Loucy (cell line): ENCODE data around the gene DHDH.

ENCODE experiments used
- H2AFZ ChIP-seq: fragments of 200-600 bp; sonication (generic); 2 replicates; pipeline ENCODE4 v1.6.0; 2016; ENCODE audit warnings: antibody characterized with exemption, mild to moderate bottlenecking, low read length, moderate library complexity
- H3F3A ChIP-seq: fragments of 200-600 bp; 2 replicates; pipeline ENCODE4 v1.6.0; 2016; ENCODE audit warnings: antibody characterized with exemption, low read depth, mild to moderate bottlenecking
- H3K27me3 ChIP-seq: fragments of 200-600 bp; sonication (generic); 2 replicates; pipeline ENCODE4 v1.6.1; 2014; ENCODE audit warnings: low read length, mild to moderate bottlenecking; ENCODE audit not compliant: insufficient read depth, poor library complexity, severe bottlenecking
- H3K36me3 ChIP-seq: fragments of 200-600 bp; sonication (generic); 2 replicates; pipeline ENCODE4 v1.6.1; 2016; ENCODE audit warnings: low read length; ENCODE audit not compliant: insufficient read depth
- H3K4me1 ChIP-seq: fragments of 200-600 bp; sonication (generic); 2 replicates; pipeline ENCODE4 v1.5.1; 2014; ENCODE audit warnings: low read length, mild to moderate bottlenecking; ENCODE audit not compliant: insufficient read depth, poor library complexity, severe bottlenecking
- H3K4me2 ChIP-seq: fragments of 200-600 bp; sonication (generic); 2 replicates; pipeline ENCODE4 v1.6.0; 2014; ENCODE audit warnings: antibody characterized with exemption, low read length, low read depth, mild to moderate bottlenecking; ENCODE audit not compliant: poor library complexity, severe bottlenecking
- H3K4me3 ChIP-seq: fragments of 200-600 bp; sonication (generic); 2 replicates; pipeline ENCODE4 v1.5.1; 2014; ENCODE audit warnings: low read length, mild to moderate bottlenecking, mixed read lengths; ENCODE audit not compliant: poor library complexity, severe bottlenecking
- H3K79me2 ChIP-seq: fragments of 200-600 bp; sonication (generic); 2 replicates; pipeline ENCODE4 v1.6.1; 2014; ENCODE audit warnings: low read length; ENCODE audit not compliant: insufficient read depth
- H3K9ac ChIP-seq: fragments of 200-600 bp; sonication (generic); 2 replicates; pipeline ENCODE4 v1.6.0; 2014; ENCODE audit warnings: mild to moderate bottlenecking, low read depth, low read length, moderate library complexity; ENCODE audit not compliant: poor library complexity, severe bottlenecking
- H3K9me2 ChIP-seq: fragments of 200-600 bp; sonication (generic); replicated peaks from 2 replicates; pipeline ENCODE4 v1.6.1; 2016; ENCODE audit warnings: low read depth, low read length, mixed read lengths
- H3K9me3 ChIP-seq: fragments of 200-600 bp; sonication (generic); 2 replicates; pipeline ENCODE4 v1.6.1; 2014; ENCODE audit warnings: mild to moderate bottlenecking, antibody characterized with exemption, low read length, low read depth; ENCODE audit not compliant: insufficient read depth
- H4K20me1 ChIP-seq: fragments of 200-600 bp; sonication (generic); 2 replicates; pipeline ENCODE4 v1.6.0; 2014; ENCODE audit warnings: antibody characterized with exemption, low read length, mild to moderate bottlenecking; ENCODE audit not compliant: insufficient read depth, poor library complexity, severe bottlenecking
- CTCF ChIP-seq: fragments of 200-600 bp; sonication (generic); conservative IDR thresholded peaks from 2 replicates; pipeline ENCODE4 v1.5.1; 2014; ENCODE audit warnings: mild to moderate bottlenecking, antibody characterized with exemption, low read length
- EZH2phosphoT487 ChIP-seq: fragments of 200-600 bp; IDR thresholded peaks from 2 replicates; pipeline ENCODE4 v1.6.1; 2018; ENCODE audit warnings: antibody characterized with exemption, mild to moderate bottlenecking, moderate library complexity, borderline replicate concordance

DHDH gene

DNA sequence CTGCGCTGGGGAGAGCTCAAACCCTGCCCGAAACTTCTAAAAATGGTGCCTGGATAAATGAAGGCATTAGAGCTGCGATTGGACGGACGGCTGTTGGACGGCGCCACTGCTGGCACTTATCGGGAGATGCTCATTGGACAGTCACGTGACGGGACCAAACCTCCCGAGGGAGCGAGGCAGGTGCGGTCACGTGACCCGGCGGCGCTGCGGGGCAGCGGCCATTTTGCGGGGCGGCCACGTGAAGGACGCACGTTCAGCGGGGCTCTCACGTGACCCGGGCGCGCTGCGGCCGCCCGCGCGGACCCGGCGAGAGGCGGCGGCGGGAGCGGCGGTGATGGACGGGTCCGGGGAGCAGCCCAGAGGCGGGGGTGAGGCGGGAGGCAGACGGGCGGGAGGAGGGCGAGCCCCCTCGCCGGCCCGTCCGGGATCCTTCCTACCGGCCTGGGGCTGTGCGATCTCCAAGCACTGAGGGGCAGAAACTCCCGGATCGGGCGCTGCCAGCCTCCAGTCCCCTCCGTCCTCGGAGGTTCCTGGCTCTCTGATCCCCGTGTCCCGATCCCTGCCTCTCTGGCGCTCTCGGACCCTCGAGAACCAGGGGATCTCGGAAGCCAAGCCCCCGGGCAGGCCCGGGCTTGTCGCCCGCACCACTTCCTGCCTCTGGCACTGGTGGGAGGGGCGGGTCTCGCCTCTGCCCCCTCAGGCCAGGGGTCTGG is 21.3 kb downstream of the DHDH start, which contains the start of gene BAX:
Gene BAX, plus strand, starts transcription at position 281 of the 713 bp plus-strand sequence. Its CDS starts 54 bp downstream, at position 335.
- TF ChIP-seq EZH2phosphoT487 (no peak), CTCF (0 out of 2 replicates have a peak, but pooled peaks have one; percentile 15)
- H3K79me2 ChIP-seq: peaks cover 19% of the 10 kb centered on the region
- H3K9ac ChIP-seq: peak within 1 kb of the TSS; percentile 97
- H3K9me3 ChIP-seq: no peaks in the 10 kb centered on the region
- H3K4me3 ChIP-seq: peak within 1 kb of the TSS; percentile 81
- no peaks in the 10 kb centered on the region for H4K20me1 ChIP-seq
- no peaks in the 10 kb centered on the region for H3K9me2 ChIP-seq
- peak within 1 kb of the TSS; percentile 87 for H2AFZ ChIP-seq
- H3K36me3 ChIP-seq: no peaks in the 10 kb centered on the region
- no peaks in the 10 kb centered on the region for H3F3A ChIP-seq
- no peaks in the 10 kb centered on the region for H3K27me3 ChIP-seq
- H3K4me2 ChIP-seq: peak within 1 kb of the TSS; percentile 88
- H3K4me1 ChIP-seq: peaks cover 9% of the 10 kb centered on the region

GRCh38 chr19:48955308-48955958 is 21.9 kb downstream of the DHDH start:
- no peaks in the 10 kb centered on the region for H3K9me2 ChIP-seq
- no peaks in the 10 kb centered on the region for H3F3A ChIP-seq
- no peaks in the 10 kb centered on the region for H3K36me3 ChIP-seq
- no peaks in the 10 kb centered on the region for H4K20me1 ChIP-seq
- H3K9me3 ChIP-seq: no peaks in the 10 kb centered on the region
- peak overlapping the region; percentile 81 for H3K4me3 ChIP-seq
- no peak overlapping the region for H2AFZ ChIP-seq
- H3K4me2 ChIP-seq: peak overlapping the region; percentile 88
- peaks cover 9% of the 10 kb centered on the region for H3K4me1 ChIP-seq
- H3K79me2 ChIP-seq: peaks cover 19% of the 10 kb centered on the region
- peak overlapping the region; percentile 97 for H3K9ac ChIP-seq
- no peaks in the 10 kb centered on the region for H3K27me3 ChIP-seq
- TF ChIP-seq EZH2phosphoT487: no peak
- no peak; the same call in 1 of the 2 replicates for TF ChIP-seq CTCF

GRCh38 chr19:48958006-48958405 is 24.5 kb downstream of the DHDH start:
- H3K9ac ChIP-seq: no peak overlapping the region
- H3K4me1 ChIP-seq: peaks cover 16% of the 10 kb centered on the region
- H3F3A ChIP-seq: no peaks in the 10 kb centered on the region
- no peak overlapping the region for H2AFZ ChIP-seq
- no peaks in the 10 kb centered on the region for H3K9me3 ChIP-seq
- no peaks in the 10 kb centered on the region for H4K20me1 ChIP-seq
- H3K9me2 ChIP-seq: no peaks in the 10 kb centered on the region
- peaks cover 19% of the 10 kb centered on the region for H3K79me2 ChIP-seq
- no peak overlapping the region for H3K4me2 ChIP-seq
- no peaks in the 10 kb centered on the region for H3K36me3 ChIP-seq
- H3K27me3 ChIP-seq: no peaks in the 10 kb centered on the region
- H3K4me3 ChIP-seq: no peak overlapping the region
- TF ChIP-seq EZH2phosphoT487 (no peak), CTCF (no peak)
